ENCODE results near the gene PRLH. TPM values are rescaled to one million over a fixed set of nuclear protein-coding genes. Genes with fewer than 3 reads are reported as not detected.
A peak's percentile ranks its signal among the peaks of the same experiment; 100 is the strongest.

The PRLH gene
- total and polyA plus RNA-seq, 2 donors (not counting 3 experiments of a cell fraction or from before 2014, with no cell fraction given) = not detected

- Histone ChIP-seq H3K9me3 (replicated peaks; ENCODE audit: control insufficient read depth, insufficient read depth, low read length) (no peaks in the 10 kb centered on the region), H3K9ac (replicated peaks; ENCODE audit: extremely low read depth, insufficient read depth, low read length) (no peak overlapping the region), H3K4me3 (replicated peaks in 1 of 3; ENCODE audit: insufficient read depth in 1 of 3, low read depth in 1 of 3, low read length in 3 of 3) (no peak overlapping the region), H3K27ac (ENCODE audit: insufficient read depth, low read depth, low read length) (no peak overlapping the region), H3K27me3 (ENCODE audit: control insufficient read depth in 2 of 2, insufficient read depth in 2 of 2, low read length in 2 of 2) (peaks cover 2% of the 10 kb centered on the region in 2 experiments), H3K79me2 (ENCODE audit: control insufficient read depth, insufficient read depth, low read length) (no peaks in the 10 kb centered on the region), H4K20me1 (replicated peaks; ENCODE audit: control insufficient read depth, extremely low read depth, insufficient read depth, low read length) (no peaks in the 10 kb centered on the region), H3K4me2 (ENCODE audit: insufficient read depth, low read length) (no peak overlapping the region), H2AFZ (ENCODE audit: low read depth, low read length) (peak overlapping the region; percentile 50), H3K9me1 (replicated peaks; ENCODE audit: control insufficient read depth, extremely low read depth, insufficient read depth, low read length) (no peaks in the 10 kb centered on the region), H3K4me1 (ENCODE audit: control insufficient read depth, extremely low read depth, insufficient read depth, low read length) (no peaks in the 10 kb centered on the region), H3K36me3 (ENCODE audit: control insufficient read depth in 2 of 2, extremely low read depth in 1 of 2, insufficient read depth in 2 of 2, low read length in 2 of 2) (no peaks in the 10 kb centered on the region)
- DNase-seq (ENCODE audit: low read depth, low spot score) (peak; percentile 79), FAIRE-seq (peak; percentile 87)
- no peak for TF ChIP-seq EZH2 (IDR thresholded peaks at IDR 0.05; ENCODE audit: borderline replicate concordance, low read depth, low read length, severe bottlenecking)
- peak; percentile 55 to 61 for TF ChIP-seq CTCF (IDR thresholded peaks at IDR 0.05; ENCODE audit: extremely low read depth in 1 of 2, insufficient read depth in 1 of 2, low read depth in 1 of 2, low read length in 2 of 2)
- TF ChIP-seq MAX (IDR thresholded peaks at IDR 0.05; ENCODE audit: insufficient read depth, insufficient read length) = no peak
- BruUV-seq (replicated peaks) = no TSS peak
- ChIA-PET CTCF (interaction anchor here (0.6 to 7.9 kb wide), 32 partner anchors 9 to 433 kb away, joined by 3 to 103 read pairs (median 4); partner anchors contain the start of genes LRRFIP1 and RAB17), POLR2A (interaction anchor here (0.7 kb wide), 1 partner anchor 107 kb away, joined by 3 read pairs; no protein-coding TSS in a partner anchor)
- dilution Hi-C loops (cut with MboI; ENCODE audit: extremely low pct_ligation_motif_present, low sequenced_read_pairs) (no loop called here), intact Hi-C loops (cut with micrococcal nuclease) (loop anchor here (1.0 kb wide), 5 partner anchors 21 to 276 kb away; no protein-coding TSS in a partner anchor)
These were observed 15.7 kb downstream of the PRLH start for GRCh38 chr2:237581751-237582746.

Data from endothelial cell of umbilical vein (primary cell).